PC-9 (cell line): ENCODE measurements around the gene PRKAR2B. TPM values are rescaled to one million over a fixed set of nuclear protein-coding genes. Genes with fewer than 3 reads are reported as not detected.

ENCODE experiments used
- BruUV-seq: library from RNA; stranded (reverse); fragments of 400-500 nt; replicated peaks from 2 replicates; lab custom pipeline; 2021; lab: Mats Ljungman, UMichigan
- CTCF ChIA-PET: fragments of 300-600 bp; sonication (Branson Sonifier 250); formaldehyde crosslinking; loops from one replicate; lab custom pipeline; 2022; ENCODE audit warnings: antibody characterized with exemption; lab: Charles Lee
- POLR2A ChIA-PET: fragments of 300-600 bp; sonication (Branson Sonifier 250); formaldehyde crosslinking; loops from one replicate; lab custom pipeline; 2022; ENCODE audit warnings: antibody characterized with exemption; ENCODE audit not compliant: unreplicated experiment; lab: Charles Lee
- DNase-seq, 2 experiments: peaks; one replicate each; pipeline versions ENCODE4 v3.0.0 to v3.0.0-alpha.2; 2015 to 2022; ENCODE audit warnings: mixed read lengths in 1 of 2
- H2AFZ ChIP-seq: fragments of 200-600 bp; sonication (generic); 2 replicates; pipeline ENCODE4 v1.8.1; 2017; ENCODE audit warnings: antibody characterized with exemption
- H3F3A ChIP-seq: fragments of 200-600 bp; sonication (generic); 2 replicates; pipeline ENCODE4 v1.8.1; 2017; ENCODE audit warnings: antibody characterized with exemption, mild to moderate bottlenecking, low read depth; ENCODE audit not compliant: insufficient read depth
- H3K27ac ChIP-seq: fragments of 200-600 bp; sonication (generic); 2 replicates; pipeline ENCODE4 v1.6.1; 2016; ENCODE audit warnings: mixed run types
- H3K27me3 ChIP-seq: fragments of 200-600 bp; sonication (generic); 2 replicates; pipeline ENCODE4 v1.6.1; 2016; ENCODE audit warnings: low read depth, mixed run types; ENCODE audit not compliant: insufficient read depth
- H3K36me3 ChIP-seq: fragments of 200-600 bp; sonication (generic); 2 replicates; pipeline ENCODE4 v1.6.1; 2016; ENCODE audit warnings: low read depth, mixed run types
- H3K4me1 ChIP-seq: fragments of 200-600 bp; sonication (generic); replicated peaks from 2 replicates; pipeline ENCODE4 v1.6.1; 2016; ENCODE audit warnings: mixed run types; ENCODE audit not compliant: insufficient read depth
- H3K4me2 ChIP-seq: fragments of 200-600 bp; sonication (generic); 2 replicates; pipeline ENCODE4 v1.6.1; 2017; ENCODE audit warnings: mixed run types
- H3K4me3 ChIP-seq: fragments of 200-600 bp; sonication (generic); 2 replicates; pipeline ENCODE4 v1.6.1; 2016; ENCODE audit warnings: mixed run types
- H3K79me2 ChIP-seq: fragments of 200-600 bp; sonication (generic); 2 replicates; pipeline ENCODE4 v1.6.1; 2017; ENCODE audit warnings: low read depth, mixed run types
- H3K9me2 ChIP-seq: fragments of 200-600 bp; sonication (generic); 2 replicates; pipeline ENCODE4 v1.8.1; 2017; ENCODE audit warnings: mild to moderate bottlenecking; ENCODE audit not compliant: insufficient read depth
- H3K9me3 ChIP-seq: fragments of 200-600 bp; sonication (generic); 2 replicates; pipeline ENCODE4 v1.8.1; 2016; ENCODE audit warnings: low read depth; ENCODE audit not compliant: insufficient read depth
- H4K20me1 ChIP-seq: fragments of 200-600 bp; sonication (generic); 2 replicates; pipeline ENCODE4 v1.8.1; 2017; ENCODE audit not compliant: insufficient read depth
- EZH2 ChIP-seq: fragments of 200-600 bp; sonication (generic); IDR thresholded peaks from 2 replicates; pipeline ENCODE4 v1.8.0; 2017; ENCODE audit warnings: antibody characterized with exemption, low read depth
- intact Hi-C: fragments of 100-400 bp; cut with micrococcal nuclease; formaldehyde crosslinking; loops from one replicate; pipeline ENCODE4 v1.10.0; 2022; ENCODE audit not compliant: unreplicated experiment
- total RNA-seq: library from RNA; stranded (reverse); gene quantifications from 2 replicates; pipeline ENCODE4 v1.2.3, GENCODE V29; 2021
- TF ChIP-seq, protein P1 (sequence below): fragments of 200-600 bp; sonication (generic); conservative IDR thresholded peaks from 2 replicates; pipeline ENCODE4 v1.6.1; 2017; ENCODE audit warnings: mixed run types, antibody characterized with exemption, mild to moderate bottlenecking, moderate library complexity

The PRKAR2B gene
- total RNA-seq, 1 experiment from 2014 or later: 2.9 TPM

- no peak overlapping the region for H3K27ac ChIP-seq
- intact Hi-C loops: no loop called here
- TF ChIP-seq, protein P1, sequence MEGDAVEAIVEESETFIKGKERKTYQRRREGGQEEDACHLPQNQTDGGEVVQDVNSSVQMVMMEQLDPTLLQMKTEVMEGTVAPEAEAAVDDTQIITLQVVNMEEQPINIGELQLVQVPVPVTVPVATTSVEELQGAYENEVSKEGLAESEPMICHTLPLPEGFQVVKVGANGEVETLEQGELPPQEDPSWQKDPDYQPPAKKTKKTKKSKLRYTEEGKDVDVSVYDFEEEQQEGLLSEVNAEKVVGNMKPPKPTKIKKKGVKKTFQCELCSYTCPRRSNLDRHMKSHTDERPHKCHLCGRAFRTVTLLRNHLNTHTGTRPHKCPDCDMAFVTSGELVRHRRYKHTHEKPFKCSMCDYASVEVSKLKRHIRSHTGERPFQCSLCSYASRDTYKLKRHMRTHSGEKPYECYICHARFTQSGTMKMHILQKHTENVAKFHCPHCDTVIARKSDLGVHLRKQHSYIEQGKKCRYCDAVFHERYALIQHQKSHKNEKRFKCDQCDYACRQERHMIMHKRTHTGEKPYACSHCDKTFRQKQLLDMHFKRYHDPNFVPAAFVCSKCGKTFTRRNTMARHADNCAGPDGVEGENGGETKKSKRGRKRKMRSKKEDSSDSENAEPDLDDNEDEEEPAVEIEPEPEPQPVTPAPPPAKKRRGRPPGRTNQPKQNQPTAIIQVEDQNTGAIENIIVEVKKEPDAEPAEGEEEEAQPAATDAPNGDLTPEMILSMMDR: no peak
- no peak for TF ChIP-seq EZH2
- H3K27me3 ChIP-seq: no peaks in the 10 kb centered on the region
- no peak for DNase-seq
- 0 out of 2 replicates have a peak, but pooled peaks cover 21% of the 10 kb centered on the region for H3K4me1 ChIP-seq
- H3F3A ChIP-seq: no peaks in the 10 kb centered on the region; the same call in 1 of the 2 replicates
- no peaks in the 10 kb centered on the region for H4K20me1 ChIP-seq
- H3K9me3 ChIP-seq: no peaks in the 10 kb centered on the region
- no peaks in the 10 kb centered on the region for H3K9me2 ChIP-seq
- POLR2A ChIA-PET: no interaction called here
- BruUV-seq: no TSS peak
- CTCF ChIA-PET: interaction anchor here (0.6 kb wide), 1 partner anchor 456 kb away, joined by 3 read pairs; no protein-coding TSS in a partner anchor
- H2AFZ ChIP-seq: 0 out of 2 replicates have a peak overlapping the region, but pooled peaks have one; percentile 54
- no peaks in the 10 kb centered on the region for H3K79me2 ChIP-seq
- no peaks in the 10 kb centered on the region for H3K36me3 ChIP-seq
- H3K4me2 ChIP-seq: no peak overlapping the region
- H3K4me3 ChIP-seq: no peak overlapping the region
Measured at GRCh38 chr7:107024906-107025305, 19.6 kb upstream of the PRKAR2B start.

GRCh38 chr7:107025449-107026103 lies 18.9 kb upstream of the PRKAR2B start:
- no peaks in the 10 kb centered on the region for H3K79me2 ChIP-seq
- H3K4me2 ChIP-seq: no peak overlapping the region
- no peaks in the 10 kb centered on the region; the same call in 1 of the 2 replicates for H3F3A ChIP-seq
- 0 out of 2 replicates have a peak, but pooled peaks cover 21% of the 10 kb centered on the region for H3K4me1 ChIP-seq
- DNase-seq: no peak
- H2AFZ ChIP-seq: no peak overlapping the region
- no peaks in the 10 kb centered on the region for H3K36me3 ChIP-seq
- intact Hi-C loops: no loop called here
- no peaks in the 10 kb centered on the region for H3K9me3 ChIP-seq
- H3K4me3 ChIP-seq: no peak overlapping the region
- ChIA-PET CTCF (no interaction called here), POLR2A (no interaction called here)
- no TSS peak for BruUV-seq
- H3K27ac ChIP-seq: no peak overlapping the region
- H3K27me3 ChIP-seq: no peaks in the 10 kb centered on the region
- H4K20me1 ChIP-seq: no peaks in the 10 kb centered on the region
- H3K9me2 ChIP-seq: no peaks in the 10 kb centered on the region
- TF ChIP-seq EZH2: no peak
- TF ChIP-seq, protein P1: no peak

- no peak overlapping the region for H3K27ac ChIP-seq
- no peak overlapping the region for H2AFZ ChIP-seq
- H3K79me2 ChIP-seq: no peaks in the 10 kb centered on the region
- intact Hi-C loops: no loop called here
- no peak overlapping the region for H3K4me2 ChIP-seq
- ChIA-PET CTCF (no interaction called here), POLR2A (no interaction called here)
- H3K36me3 ChIP-seq: no peaks in the 10 kb centered on the region
- H3F3A ChIP-seq: no peaks in the 10 kb centered on the region; the same call in 1 of the 2 replicates
- H4K20me1 ChIP-seq: no peaks in the 10 kb centered on the region
- TF ChIP-seq, protein P1: no peak
- TF ChIP-seq EZH2: no peak
- no TSS peak for BruUV-seq
- no peaks in the 10 kb centered on the region for H3K9me2 ChIP-seq
- no peak for DNase-seq
- H3K4me3 ChIP-seq: no peak overlapping the region
- H3K9me3 ChIP-seq: no peaks in the 10 kb centered on the region
- no peaks in the 10 kb centered on the region for H3K27me3 ChIP-seq
- H3K4me1 ChIP-seq: 0 out of 2 replicates have a peak, but pooled peaks cover 21% of the 10 kb centered on the region
Measured at GRCh38 chr7:107026166-107026565, 18.3 kb upstream of the PRKAR2B start.
